Right lobe of liver (tissue), 6 donors: ENCODE measurements around the gene SCAPER. TPM values are rescaled to one million over a fixed set of nuclear protein-coding genes. Genes with fewer than 3 reads are reported as not detected.

ENCODE experiments used
- ATAC-seq, 4 donors: fragments of 200-7000 bp; cut with Tn5 transposase; one replicate each; pipeline ENCODE4 v1.9.1; 2020; ENCODE audit warnings: mild to moderate bottlenecking in 4 of 4, moderate library complexity in 4 of 4
- DNase-seq, 3 donors: peaks; one replicate each; pipeline ENCODE4 v3.0.0-alpha.2; 2020
- H3K27ac ChIP-seq, 3 donors: fragments of 200-600 bp; one replicate each; pipeline ENCODE4 v1.8.0; 2022
- H3K27me3 ChIP-seq, 2 donors: fragments of 200-600 bp; one replicate each; pipeline ENCODE4 v1.8.0; 2022
- H3K36me3 ChIP-seq, 4 donors: fragments of 200-600 bp; sonication (generic) in 1 of 4; one replicate each; pipeline versions ENCODE4 v1.5.1 to v1.8.0; 2017 to 2022; ENCODE audit warnings: control low read depth in 1 of 4
- H3K4me1 ChIP-seq, 4 donors: fragments of 200-600 bp; sonication (generic) in 1 of 4; one replicate each; pipeline versions ENCODE4 v1.5.1 to v1.8.0; 2017 to 2022; ENCODE audit warnings: control low read depth in 1 of 4
- H3K4me3 ChIP-seq, 3 donors: fragments of 200-600 bp; one replicate each; pipeline ENCODE4 v1.8.0; 2022
- H3K9me3 ChIP-seq, 4 donors: fragments of 200-600 bp; sonication (generic) in 1 of 4; one replicate each; pipeline versions ENCODE4 v1.5.1 to v1.8.0; 2017 to 2022; ENCODE audit warnings: control low read depth in 1 of 4
- POLR2A ChIP-seq: fragments of 450-650 bp; IDR thresholded peaks from one replicate; pipeline ENCODE4 v1.6.1; 2017; ENCODE audit warnings: antibody characterized with exemption, mild to moderate bottlenecking
- WGBS: methylation state at CpG from one replicate; pipeline ENCODE4 v1.1.6; 2018; ENCODE audit warnings: low coverage, low lambda C conversion rate; ENCODE audit not compliant: insufficient coverage; ENCODE audit errors: missing lambda C conversion rate; 5-methylcytosine and 5-hydroxymethylcytosine counted together
- intact Hi-C, 2 donors: fragments of 100-400 bp; cut with DNase I; formaldehyde crosslinking; loops; one replicate each; pipeline versions ENCODE4 v1.11.2 to v1.14.1; 2022
- total RNA-seq, 6 experiments: library from RNA; depleted of rRNA in 2 of 6; stranded (reverse); fragments of >200 nt in 2 of 6; fragmentation: NEBNext Ultra II Directional in 3 of 6; extraction: Animal tissue kit (Norgen Biotek cat#: 25700) in 3 of 6; gene quantifications; one replicate each; pipeline versions ENCODE4 v1.1.0 to v1.2.4, GENCODE V29; 2016 to 2023
- TF ChIP-seq, protein P1 (sequence below), 4 donors: fragments of 200-600 bp in 3 of 4; fragments of 450-650 bp in 1 of 4; IDR thresholded peaks; one replicate each; pipeline versions ENCODE4 v1.5.1 to v1.8.0; 2016 to 2022; ENCODE audit warnings: antibody characterized with exemption in 4 of 4, mild to moderate bottlenecking in 2 of 4
- donor health status: DM: no; HTN: yes; CAD: no.
- donor health status: DM: no; HTN: no; CAD: no.
- donor health status: DM: no; HTN: no; CAD: no.
- donor health status: DM: no; HTN: yes; CAD: no.
- donor health status: DM: no; HTN: yes; CAD: no.

The SCAPER gene
- total RNA-seq, 6 experiments from 2014 or later = 6.7 to 17.3 (median 10.4) TPM

DNA sequence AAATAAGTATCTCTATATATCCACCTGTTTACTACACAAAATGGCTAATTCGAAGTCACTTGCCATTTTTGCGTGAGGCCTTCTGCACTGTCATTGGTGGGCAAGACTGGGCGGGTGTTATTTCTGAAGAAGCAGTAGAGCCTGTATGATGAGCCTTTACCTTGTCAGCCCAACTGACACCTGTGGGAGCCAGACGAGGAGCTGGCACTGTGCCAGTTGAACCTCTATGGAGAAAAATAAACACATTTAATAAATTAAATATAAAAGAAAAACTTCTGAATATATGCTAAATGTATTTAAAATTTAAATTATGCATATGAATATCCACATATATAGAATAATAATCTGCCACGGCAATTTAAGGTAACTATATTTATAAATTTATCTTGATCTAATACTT, 109.9 kb downstream of the SCAPER start:
- Histone ChIP-seq H3K27me3 (no peaks in the 10 kb centered on the region), H3K9me3 (no peaks in the 10 kb centered on the region), H3K36me3 (peaks cover 0 to 21% (median 2%) of the 10 kb centered on the region in 4 donors), H3K27ac (no peak overlapping the region), H3K4me1 (no peaks in the 10 kb centered on the region), H3K4me3 (no peak overlapping the region)
- intact Hi-C loops = no loop called here
- no peak for ATAC-seq
- DNase-seq = no peak
- no peak for TF ChIP-seq POLR2A
- TF ChIP-seq, protein P1, sequence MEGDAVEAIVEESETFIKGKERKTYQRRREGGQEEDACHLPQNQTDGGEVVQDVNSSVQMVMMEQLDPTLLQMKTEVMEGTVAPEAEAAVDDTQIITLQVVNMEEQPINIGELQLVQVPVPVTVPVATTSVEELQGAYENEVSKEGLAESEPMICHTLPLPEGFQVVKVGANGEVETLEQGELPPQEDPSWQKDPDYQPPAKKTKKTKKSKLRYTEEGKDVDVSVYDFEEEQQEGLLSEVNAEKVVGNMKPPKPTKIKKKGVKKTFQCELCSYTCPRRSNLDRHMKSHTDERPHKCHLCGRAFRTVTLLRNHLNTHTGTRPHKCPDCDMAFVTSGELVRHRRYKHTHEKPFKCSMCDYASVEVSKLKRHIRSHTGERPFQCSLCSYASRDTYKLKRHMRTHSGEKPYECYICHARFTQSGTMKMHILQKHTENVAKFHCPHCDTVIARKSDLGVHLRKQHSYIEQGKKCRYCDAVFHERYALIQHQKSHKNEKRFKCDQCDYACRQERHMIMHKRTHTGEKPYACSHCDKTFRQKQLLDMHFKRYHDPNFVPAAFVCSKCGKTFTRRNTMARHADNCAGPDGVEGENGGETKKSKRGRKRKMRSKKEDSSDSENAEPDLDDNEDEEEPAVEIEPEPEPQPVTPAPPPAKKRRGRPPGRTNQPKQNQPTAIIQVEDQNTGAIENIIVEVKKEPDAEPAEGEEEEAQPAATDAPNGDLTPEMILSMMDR (IDR thresholded peaks at IDR 0.05) = no peak
- 84% methylated on average over 5 of the region's 5 CpGs for WGBS

DNA sequence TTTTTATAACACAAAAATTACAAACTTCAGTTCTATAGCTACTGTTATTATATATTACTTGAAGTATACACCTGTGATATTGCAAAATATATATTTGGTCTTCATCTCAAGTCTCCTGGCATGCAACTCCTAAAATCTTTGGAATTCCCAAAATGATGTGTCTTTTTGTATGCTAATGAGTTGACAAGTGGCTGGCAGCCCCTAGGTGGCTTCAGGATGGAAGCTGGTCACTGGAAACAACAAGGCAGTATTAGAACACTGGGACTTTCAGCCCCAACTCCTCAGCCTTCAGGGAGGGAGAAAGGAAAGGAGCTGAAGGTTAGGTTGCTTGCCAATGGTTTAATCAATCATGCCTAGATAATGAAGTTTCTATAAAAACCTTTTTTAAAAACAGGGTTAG, 112.0 kb downstream of the SCAPER start:
- DNase-seq (no peak), ATAC-seq (no peak)
- Histone ChIP-seq H3K4me1 (no peaks in the 10 kb centered on the region), H3K4me3 (no peak overlapping the region), H3K27ac (no peak overlapping the region), H3K9me3 (no peaks in the 10 kb centered on the region), H3K27me3 (no peaks in the 10 kb centered on the region), H3K36me3 (peaks cover 0 to 13% (median 0%) of the 10 kb centered on the region in 4 donors)
- TF ChIP-seq POLR2A = no peak
- intact Hi-C loops = no loop called here

DNA sequence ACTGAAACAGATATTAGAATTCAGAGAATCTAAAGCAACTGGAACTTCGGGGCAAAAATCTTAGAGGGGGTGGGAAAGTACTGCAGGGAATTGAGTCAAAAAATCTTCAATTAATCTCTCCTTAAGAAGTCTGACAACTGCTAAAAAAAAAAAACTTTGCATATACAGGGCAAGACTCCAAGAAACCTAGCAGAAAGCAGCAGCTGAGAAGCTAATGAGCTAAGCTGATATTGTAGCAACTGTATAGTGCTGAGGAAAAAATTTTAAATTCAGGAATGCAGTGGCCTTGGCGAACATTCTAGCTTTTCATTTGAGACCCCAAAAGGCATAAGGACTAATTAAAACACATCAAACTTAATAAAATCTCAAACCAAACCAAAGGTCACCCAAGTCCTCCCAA, 113.6 kb downstream of the SCAPER start:
- Histone ChIP-seq H3K9me3 (no peaks in the 10 kb centered on the region), H3K4me3 (no peak overlapping the region), H3K27ac (no peak overlapping the region), H3K36me3 (peaks cover 0 to 13% (median 0%) of the 10 kb centered on the region in 4 donors), H3K4me1 (no peaks in the 10 kb centered on the region), H3K27me3 (no peaks in the 10 kb centered on the region)
- ATAC-seq (no peak), DNase-seq (no peak)
- intact Hi-C loops = no loop called here
- TF ChIP-seq POLR2A = no peak
- TF ChIP-seq, protein P1 (IDR thresholded peaks at IDR 0.05) = no peak
- WGBS = 89% methylated on average over 2 of the region's 2 CpGs

DNA sequence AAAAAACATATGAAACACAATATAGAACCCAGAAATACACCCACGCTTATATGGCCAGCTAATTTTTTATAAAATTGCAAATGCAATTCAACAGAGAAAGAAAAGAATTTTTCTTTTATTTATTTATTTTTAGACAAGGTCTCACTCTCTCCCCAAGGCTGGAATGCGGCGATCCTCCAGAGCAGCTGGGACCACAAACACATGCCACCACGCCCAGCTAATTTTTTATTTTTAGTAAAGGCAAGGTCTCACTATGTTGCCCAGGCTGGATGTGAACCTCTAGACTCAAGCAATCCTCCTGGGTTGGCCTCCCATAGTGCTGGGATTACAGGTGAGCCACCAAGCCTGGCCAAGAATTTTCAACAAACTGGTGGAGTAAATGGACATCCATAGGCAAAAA, 117.9 kb downstream of the SCAPER start:
- intact Hi-C loops = no loop called here
- Histone ChIP-seq H3K9me3 (no peaks in the 10 kb centered on the region), H3K36me3 (peaks cover 0 to 1% (median 0%) of the 10 kb centered on the region in 4 donors), H3K4me1 (no peaks in the 10 kb centered on the region), H3K4me3 (no peak overlapping the region), H3K27ac (no peak overlapping the region), H3K27me3 (no peaks in the 10 kb centered on the region)
- no peak for ATAC-seq
- WGBS = 96% methylated on average over 4 of the region's 4 CpGs
- no peak for DNase-seq
- TF ChIP-seq, protein P1 (IDR thresholded peaks at IDR 0.05) = no peak
- no peak for TF ChIP-seq POLR2A

DNA sequence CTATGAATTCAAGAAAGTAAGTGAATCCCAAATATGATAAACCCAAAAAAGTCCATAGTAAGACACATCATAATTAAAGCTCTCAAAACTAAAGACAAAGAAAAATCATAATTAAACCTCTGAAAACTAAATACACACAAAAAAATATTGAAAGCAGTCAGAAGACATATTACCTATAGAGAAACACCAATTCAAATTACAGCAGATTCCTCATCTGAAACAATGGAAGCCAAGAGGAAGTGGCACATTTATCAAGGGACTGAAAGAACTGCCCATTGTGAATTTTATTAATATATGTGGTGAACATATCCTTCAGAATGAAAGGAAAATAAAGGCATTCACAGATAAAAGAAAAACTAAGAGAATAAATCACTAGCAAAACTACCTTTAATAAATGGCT, 128.2 kb downstream of the SCAPER start:
- no peaks in the 10 kb centered on the region for H3K27me3 ChIP-seq

More for the DNA sequence above, 128.2 kb downstream of the SCAPER start:
- TF ChIP-seq, protein P1 (IDR thresholded peaks at IDR 0.05) = no peak
- no peak for TF ChIP-seq POLR2A
- Histone ChIP-seq H3K4me1 (no peaks in the 10 kb centered on the region), H3K36me3 (peaks cover 0 to 6% (median 2%) of the 10 kb centered on the region in 4 donors), H3K4me3 (no peak overlapping the region), H3K9me3 (no peaks in the 10 kb centered on the region), H3K27ac (no peak overlapping the region)
- ATAC-seq (no peak), DNase-seq (no peak)
- intact Hi-C loops = no loop called here
